Peyer's patch (tissue), 4 donors: ENCODE data around the gene NRIP1.

Experiments
- POLR2A ChIP-seq, 2 donors: fragments of 450-650 bp; IDR thresholded peaks; one replicate each; pipeline ENCODE4 v1.5.1; 2017; ENCODE audit warnings: antibody characterized with exemption in 2 of 2, mild to moderate bottlenecking in 2 of 2, moderate library complexity in 2 of 2
- TF ChIP-seq, protein P1 (sequence below), 6 experiments: fragments of 450-650 bp in 4 of 6; fragments of 200-600 bp in 2 of 6; sonication (generic) in 1 of 6; IDR thresholded peaks; one replicate each; pipeline ENCODE4 v1.5.1; 2017 to 2019; ENCODE audit warnings: antibody characterized with exemption in 6 of 6, mild to moderate bottlenecking in 3 of 6, moderate library complexity in 1 of 6

DNA sequence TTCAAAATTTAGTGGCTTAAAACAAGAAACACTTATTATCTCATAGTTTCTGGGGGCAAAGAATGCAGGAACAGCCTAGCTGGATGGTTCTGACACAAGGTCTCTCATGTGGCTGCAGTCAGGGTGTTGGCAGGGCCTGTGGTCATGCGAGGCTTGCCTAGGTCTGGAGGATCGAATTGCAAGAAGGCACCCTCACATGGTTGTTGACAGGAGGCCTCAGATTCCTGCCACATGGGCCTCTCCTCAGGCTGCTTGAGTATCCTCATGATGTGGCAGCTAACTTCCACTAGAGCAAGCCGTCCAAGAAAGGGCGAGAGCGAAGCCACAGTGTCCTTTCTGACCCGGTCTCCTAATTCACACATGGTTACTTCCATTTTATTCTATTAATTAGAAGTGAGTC lies 6.2 kb upstream of the NRIP1 start:
- TF ChIP-seq, protein P1, sequence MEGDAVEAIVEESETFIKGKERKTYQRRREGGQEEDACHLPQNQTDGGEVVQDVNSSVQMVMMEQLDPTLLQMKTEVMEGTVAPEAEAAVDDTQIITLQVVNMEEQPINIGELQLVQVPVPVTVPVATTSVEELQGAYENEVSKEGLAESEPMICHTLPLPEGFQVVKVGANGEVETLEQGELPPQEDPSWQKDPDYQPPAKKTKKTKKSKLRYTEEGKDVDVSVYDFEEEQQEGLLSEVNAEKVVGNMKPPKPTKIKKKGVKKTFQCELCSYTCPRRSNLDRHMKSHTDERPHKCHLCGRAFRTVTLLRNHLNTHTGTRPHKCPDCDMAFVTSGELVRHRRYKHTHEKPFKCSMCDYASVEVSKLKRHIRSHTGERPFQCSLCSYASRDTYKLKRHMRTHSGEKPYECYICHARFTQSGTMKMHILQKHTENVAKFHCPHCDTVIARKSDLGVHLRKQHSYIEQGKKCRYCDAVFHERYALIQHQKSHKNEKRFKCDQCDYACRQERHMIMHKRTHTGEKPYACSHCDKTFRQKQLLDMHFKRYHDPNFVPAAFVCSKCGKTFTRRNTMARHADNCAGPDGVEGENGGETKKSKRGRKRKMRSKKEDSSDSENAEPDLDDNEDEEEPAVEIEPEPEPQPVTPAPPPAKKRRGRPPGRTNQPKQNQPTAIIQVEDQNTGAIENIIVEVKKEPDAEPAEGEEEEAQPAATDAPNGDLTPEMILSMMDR (IDR thresholded peaks at IDR 0.05) = no peak
- TF ChIP-seq POLR2A (IDR thresholded peaks at IDR 0.05) = no peak
